Omental fat pad (tissue), 4 donors: Measurements from ENCODE around the gene RNASE4. TPM values are rescaled to one million over a fixed set of nuclear protein-coding genes. Genes with fewer than 3 reads are reported as not detected.
"Not testable (repeated sequence)": the region's sequence is repeated elsewhere in the genome, so short reads cannot be mapped to it uniquely, and the experiment has no call there.

Experiments
- ATAC-seq: fragments of 150-250 bp; one replicate; pipeline ENCODE4 v1.9.1; 2016; ENCODE audit warnings: mild to moderate bottlenecking, moderate library complexity; ENCODE audit not compliant: low FRiP score
- DNase-seq: peaks from one replicate; pipeline ENCODE4 v3.0.0-alpha.2; 2019; ENCODE audit warnings: low spot score
- CTCF ChIP-seq, 3 donors: fragments of 450-650 bp; IDR thresholded peaks; one replicate each; pipeline ENCODE4 v1.5.1; 2016 to 2017; ENCODE audit warnings: antibody characterized with exemption in 3 of 3, mild to moderate bottlenecking in 3 of 3, moderate library complexity in 2 of 3
- total RNA-seq, 4 donors: library from RNA; depleted of rRNA; stranded (reverse); fragments of >200 nt; gene quantifications; one replicate each; pipeline ENCODE4 v1.1.0, GENCODE V29; 2016

The RNASE4 gene
- total RNA-seq, 4 donors from 2014 or later, result 115 to 280 (median 181) TPM

GRCh38 chr14:20712904-20713303 lies 28.5 kb downstream of the RNASE4 start:
- ATAC-seq (no peak), DNase-seq (no peak)
- TF ChIP-seq CTCF (IDR thresholded peaks at IDR 0.05), result no peak

- peak; percentile 83 for ATAC-seq
- peak; percentile 87 for DNase-seq
These were observed 30.4 kb downstream of the RNASE4 start for GRCh38 chr14:20714593-20715250.

GRCh38 chr14:20719777-20720176 lies 35.4 kb downstream of the RNASE4 start:
- ATAC-seq, result no peak
- TF ChIP-seq CTCF (IDR thresholded peaks at IDR 0.05), result no peak
- DNase-seq, result no peak

More at GRCh38 chr14:20714593-20715250, 30.4 kb downstream of the RNASE4 start:
- TF ChIP-seq CTCF (IDR thresholded peaks at IDR 0.05), result no peak

- no peak for TF ChIP-seq CTCF (IDR thresholded peaks at IDR 0.05)
- DNase-seq (no peak), ATAC-seq (no peak)
These were observed 36.4 kb downstream of the RNASE4 start for GRCh38 chr14:20720741-20721140.

- no peak for ATAC-seq
- no peak for TF ChIP-seq CTCF (IDR thresholded peaks at IDR 0.05)
- no peak for DNase-seq
These were observed 37.7 kb downstream of the RNASE4 start for GRCh38 chr14:20722016-20722415.

- no peak for ATAC-seq
- no peak for TF ChIP-seq CTCF (IDR thresholded peaks at IDR 0.05)
- no peak for DNase-seq
These were observed 39.1 kb downstream of the RNASE4 start for GRCh38 chr14:20723488-20723887.

GRCh38 chr14:20726121-20726520 lies 41.8 kb downstream of the RNASE4 start:
- DNase-seq, ATAC-seq: not testable (repeated sequence)
